Psoas muscle (tissue), 8 donors: ENCODE measurements around the gene KCNAB1. TPM values are rescaled to one million over a fixed set of nuclear protein-coding genes. Genes with fewer than 3 reads are reported as not detected.
A peak's percentile ranks its signal among the peaks of the same experiment; 100 is the strongest.

Experiments
- ATAC-seq, 4 donors: fragments of 200-7000 bp; cut with Tn5 transposase; one replicate each; pipeline ENCODE4 v1.9.1; 2020; ENCODE audit warnings: moderate library complexity in 3 of 4, mild to moderate bottlenecking in 2 of 4
- DNase-seq, 2 donors: peaks; one replicate each; pipeline ENCODE4 v3.0.0-alpha.2; 2020
- H3K27ac ChIP-seq: fragments of 200-600 bp; one replicate; pipeline ENCODE4 v1.8.0; 2022
- H3K27me3 ChIP-seq, 3 donors: fragments of 200-600 bp in 1 of 3; one replicate each; pipeline versions ENCODE4 v1.6.1 to v1.8.0; 2013 to 2022; ENCODE audit warnings: low read length in 2 of 3, mild to moderate bottlenecking in 2 of 3, moderate library complexity in 1 of 3; ENCODE audit not compliant: insufficient read depth in 3 of 3
- H3K36me3 ChIP-seq, 2 donors: fragments of 200-600 bp in 1 of 2; one replicate each; pipeline versions ENCODE4 v1.6.1 to v1.8.0; 2013 to 2022; ENCODE audit warnings: low read depth in 1 of 2, mild to moderate bottlenecking in 1 of 2, moderate library complexity in 1 of 2; ENCODE audit not compliant: insufficient read depth in 1 of 2
- H3K4me1 ChIP-seq: fragments of 200-600 bp; one replicate; pipeline ENCODE4 v1.8.0; 2022
- H3K4me3 ChIP-seq: fragments of 200-600 bp; one replicate; pipeline ENCODE4 v1.8.0; 2022; ENCODE audit warnings: mild to moderate bottlenecking
- H3K9me3 ChIP-seq: fragments of 200-600 bp; one replicate; pipeline ENCODE4 v1.8.0; 2022
- WGBS, 3 donors: extraction: QIAGEN DNeasy Blood & Tissue Kit; methylation state at CpG; one replicate each; pipeline versions ENCODE4 v1.1.6 to v1.1.7; 2013; 5-methylcytosine and 5-hydroxymethylcytosine counted together
- intact Hi-C, 2 donors: fragments of 100-400 bp; cut with DNase I; formaldehyde crosslinking; loops; one replicate each; pipeline versions ENCODE4 v1.11.0 to v1.14.2; 2022
- polyA plus RNA-seq, 3 donors: library from polyadenylated mRNA; stranded (reverse); fragments of 200-250 nt; gene quantifications; one replicate each; pipeline ENCODE4 v1.2.3, GENCODE V29; 2013
- total RNA-seq, 4 donors: library from RNA; stranded (reverse); fragmentation: NEBNext Ultra II Directional in 2 of 4; extraction: Animal tissue kit (Norgen Biotek cat#: 25700) in 2 of 4; gene quantifications; one replicate each; pipeline versions ENCODE4 v1.2.1 to v1.2.4, GENCODE V29; 2021 to 2023
- TF ChIP-seq, protein P1 (sequence below): fragments of 200-600 bp; IDR thresholded peaks from one replicate; pipeline ENCODE4 v1.8.0; 2022; ENCODE audit warnings: antibody characterized with exemption
- donor health status: healthy with polysubstance abuse.
- donor health status: DM: no; HTN: no; CAD: no; lungs with moderate emphysema.
- donor health status: Bipolar disorder and iron deficiency.
- donor health status: healthy.
- donor health status: DM: yes; HTN: yes; CAD: no.
- donor health status: DM: no; HTN: no; CAD: no.
- donor health status: DM: no; HTN: no; CAD: no.
- donor health status: DM: yes; HTN: yes; CAD: no.

The KCNAB1 gene
- total and polyA plus RNA-seq, 7 donors: 0.66 to 3.1 (median 0.91) TPM

DNA sequence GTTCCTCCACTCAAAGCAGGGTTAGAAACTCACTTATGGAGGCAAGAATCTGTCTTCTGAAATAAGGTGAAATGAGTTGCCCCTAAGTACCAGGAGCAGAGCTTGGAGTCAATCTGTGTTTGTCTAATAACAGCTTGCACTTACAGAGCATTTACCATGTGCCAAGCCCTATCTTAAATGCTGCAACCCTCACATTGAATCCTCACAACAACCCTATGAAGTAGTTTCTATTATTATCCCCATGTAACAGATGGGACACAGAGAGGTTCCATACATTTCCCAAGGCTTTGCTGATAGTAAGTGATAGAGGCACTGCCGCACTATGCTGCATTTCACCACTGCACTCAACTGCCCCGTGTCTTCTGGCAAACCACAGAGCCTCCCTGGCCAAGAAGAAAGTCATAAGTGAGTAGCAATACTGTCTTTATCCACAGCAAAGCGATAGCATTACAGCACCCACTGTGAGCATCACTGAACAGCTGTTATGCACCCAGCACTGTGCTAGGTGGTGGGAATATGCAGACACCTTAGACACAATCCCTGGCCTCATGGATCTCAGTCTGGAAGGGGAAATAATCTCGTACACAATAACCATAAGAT is 293.0 kb downstream of the KCNAB1 start:
- DNase-seq (no peak), ATAC-seq (peak in 3 of 4 donors; percentile 61 to 84 (median 73))
- TF ChIP-seq, protein P1, sequence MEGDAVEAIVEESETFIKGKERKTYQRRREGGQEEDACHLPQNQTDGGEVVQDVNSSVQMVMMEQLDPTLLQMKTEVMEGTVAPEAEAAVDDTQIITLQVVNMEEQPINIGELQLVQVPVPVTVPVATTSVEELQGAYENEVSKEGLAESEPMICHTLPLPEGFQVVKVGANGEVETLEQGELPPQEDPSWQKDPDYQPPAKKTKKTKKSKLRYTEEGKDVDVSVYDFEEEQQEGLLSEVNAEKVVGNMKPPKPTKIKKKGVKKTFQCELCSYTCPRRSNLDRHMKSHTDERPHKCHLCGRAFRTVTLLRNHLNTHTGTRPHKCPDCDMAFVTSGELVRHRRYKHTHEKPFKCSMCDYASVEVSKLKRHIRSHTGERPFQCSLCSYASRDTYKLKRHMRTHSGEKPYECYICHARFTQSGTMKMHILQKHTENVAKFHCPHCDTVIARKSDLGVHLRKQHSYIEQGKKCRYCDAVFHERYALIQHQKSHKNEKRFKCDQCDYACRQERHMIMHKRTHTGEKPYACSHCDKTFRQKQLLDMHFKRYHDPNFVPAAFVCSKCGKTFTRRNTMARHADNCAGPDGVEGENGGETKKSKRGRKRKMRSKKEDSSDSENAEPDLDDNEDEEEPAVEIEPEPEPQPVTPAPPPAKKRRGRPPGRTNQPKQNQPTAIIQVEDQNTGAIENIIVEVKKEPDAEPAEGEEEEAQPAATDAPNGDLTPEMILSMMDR: no peak
- peaks cover 18% of the 10 kb centered on the region for H3K4me1 ChIP-seq
- intact Hi-C loops: no loop called here
- H3K27ac ChIP-seq: no peak overlapping the region
- H3K9me3 ChIP-seq: no peaks in the 10 kb centered on the region
- no peak overlapping the region for H3K4me3 ChIP-seq
- H3K36me3 ChIP-seq: no peaks in the 10 kb centered on the region
- H3K27me3 ChIP-seq: no peaks in the 10 kb centered on the region
- 61 to 71% (median 65%) methylated on average over 4 of the region's 4 CpGs for WGBS, 3 donors

DNA sequence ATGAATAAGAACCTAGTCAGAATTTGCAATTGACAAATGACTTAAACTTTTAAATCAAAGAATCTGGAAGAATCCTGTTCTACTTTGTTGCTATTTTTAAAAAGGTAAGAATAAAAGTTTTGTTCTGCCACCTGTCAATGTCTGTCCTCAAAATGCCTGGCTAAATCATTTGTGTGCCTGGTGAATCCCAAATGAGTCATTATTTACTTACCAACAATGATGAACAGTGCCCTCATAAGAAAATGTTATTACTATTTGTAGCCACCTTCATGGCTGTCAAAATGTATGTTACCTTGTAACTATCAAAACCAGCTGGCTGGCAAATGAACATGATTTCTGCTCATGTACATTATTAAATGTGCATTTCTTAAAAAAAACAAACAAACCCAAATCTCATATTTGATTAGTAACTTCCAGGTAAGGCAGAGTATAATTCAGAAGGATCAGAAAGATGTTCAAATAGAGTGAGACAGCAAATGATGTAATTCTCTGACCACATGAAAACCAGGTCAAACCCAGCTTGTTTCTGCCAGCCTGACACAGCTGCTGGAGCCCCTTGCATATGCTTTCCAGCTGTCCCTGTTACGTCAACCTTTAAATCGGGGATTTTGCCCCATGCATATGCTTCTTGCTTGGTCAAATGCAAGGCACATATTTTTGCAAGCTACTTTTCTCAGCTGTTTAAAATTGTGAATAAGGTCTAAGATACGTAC is 296.6 kb downstream of the KCNAB1 start:
- Histone ChIP-seq H3K36me3 (no peaks in the 10 kb centered on the region), H3K9me3 (no peaks in the 10 kb centered on the region), H3K27me3 (no peaks in the 10 kb centered on the region), H3K4me3 (no peak overlapping the region), H3K4me1 (peaks cover 18% of the 10 kb centered on the region), H3K27ac (peak overlapping the region; percentile 78)
- intact Hi-C loops: no loop called here
- DNase-seq: no peak
- WGBS, 3 donors: 33 to 56% (median 38%) methylated on average over 3 of the region's 3 CpGs
- peak; percentile 47 to 70 (median 62) for ATAC-seq
- TF ChIP-seq, protein P1: no peak

- TF ChIP-seq, protein P1: no peak
- WGBS, 3 donors: 38 to 49% (median 40%) methylated on average over 4 of the region's 4 CpGs
- Histone ChIP-seq H3K4me3 (no peak overlapping the region), H3K36me3 (no peaks in the 10 kb centered on the region), H3K9me3 (no peaks in the 10 kb centered on the region), H3K27me3 (no peaks in the 10 kb centered on the region), H3K4me1 (peaks cover 18% of the 10 kb centered on the region), H3K27ac (peak overlapping the region; percentile 78)
- ATAC-seq (peak; percentile 19 to 45 (median 42)), DNase-seq (no peak)
- intact Hi-C loops: no loop called here
These were observed 297.3 kb downstream of the KCNAB1 start for GRCh38 chr3:156417559-156418132.

DNA sequence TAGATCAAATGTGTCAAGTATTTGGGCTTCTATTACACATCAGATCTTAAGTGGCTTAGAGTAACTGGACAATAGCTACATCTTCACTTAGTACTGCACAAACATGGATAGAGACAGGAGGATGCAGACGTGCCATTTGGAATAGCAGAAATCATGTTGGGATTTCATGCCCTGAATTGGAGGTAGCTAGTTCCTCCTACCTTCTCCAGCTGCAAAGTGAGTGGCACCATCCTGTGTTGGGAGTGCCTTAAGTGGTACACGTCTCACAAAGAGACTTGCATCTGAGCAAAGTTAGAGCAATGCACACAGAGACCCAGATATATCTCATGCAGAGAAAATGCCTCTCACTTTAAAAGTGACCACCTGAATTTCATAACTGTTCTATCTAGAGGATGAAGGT is 298.1 kb downstream of the KCNAB1 start:
- intact Hi-C loops: no loop called here
- no peaks in the 10 kb centered on the region for H3K9me3 ChIP-seq
- no peak overlapping the region for H3K4me3 ChIP-seq
- TF ChIP-seq, protein P1: no peak
- ATAC-seq (no peak), DNase-seq (no peak)
- H3K36me3 ChIP-seq: no peaks in the 10 kb centered on the region
- 62 to 78% (median 74%) methylated on average over 2 of the region's 2 CpGs for WGBS, 3 donors
- no peak overlapping the region for H3K27ac ChIP-seq
- no peaks in the 10 kb centered on the region for H3K27me3 ChIP-seq
- H3K4me1 ChIP-seq: peaks cover 18% of the 10 kb centered on the region
